B cell (primary cell): ENCODE measurements around the gene PNLDC1. TPM values are rescaled to one million over a fixed set of nuclear protein-coding genes. Genes with fewer than 3 reads are reported as not detected.
A peak's percentile ranks its signal among the peaks of the same experiment; 100 is the strongest.

ENCODE experiments used
- ATAC-seq: fragments of 200-7000 bp; cut with Tn5 transposase; one replicate; pipeline ENCODE4 v1.10.0; 2021; ENCODE audit warnings: low read depth, mild to moderate bottlenecking, moderate number of reproducible peaks, moderate library complexity
- CTCF ChIA-PET: fragments of 350-600 bp; sonication (Branson Sonifier 250); formaldehyde crosslinking; loops from one replicate; lab custom pipeline; 2021; ENCODE audit warnings: antibody characterized with exemption, inconsistent platforms; lab: Charles Lee
- POLR2A ChIA-PET: fragments of 350-600 bp; sonication (Branson Sonifier 250); formaldehyde crosslinking; loops from one replicate; lab custom pipeline; 2021; ENCODE audit warnings: antibody characterized with exemption; lab: Charles Lee
- DNase-seq: peaks from one replicate; pipeline ENCODE4 v3.0.0; 2013
- H2AFZ ChIP-seq: 2 replicates; pipeline ENCODE4 v1.6.1; 2012; ENCODE audit warnings: mild to moderate bottlenecking, low read depth, low read length; ENCODE audit not compliant: insufficient read depth, poor library complexity, severe bottlenecking
- H3K27ac ChIP-seq, 2 donors: 1 replicate in 1 of 2; 2 replicates in 1 of 2; pipeline ENCODE4 v1.5.1; 2012 to 2013; ENCODE audit warnings: low read length in 2 of 2, mild to moderate bottlenecking in 2 of 2, moderate library complexity in 1 of 2
- H3K27me3 ChIP-seq, 4 experiments: fragments of 200-600 bp in 1 of 4; sonication (generic) in 1 of 4; replicated peaks in 1 of 4; 1 replicate in 2 of 4; 2 replicates in 2 of 4; pipeline versions ENCODE4 v1.6.1 to v1.7.0; 2013 to 2016; ENCODE audit warnings: low read length in 3 of 4, mild to moderate bottlenecking in 2 of 4, mixed read lengths in 1 of 4, moderate library complexity in 1 of 4; ENCODE audit not compliant: insufficient read depth in 4 of 4, control insufficient read depth in 3 of 4; ENCODE audit errors: control extremely low read depth in 1 of 4
- H3K36me3 ChIP-seq, 2 experiments: replicated peaks in 1 of 2; 1 replicate in 1 of 2; 2 replicates in 1 of 2; pipeline versions ENCODE4 v1.6.1 to v1.7.1; 2013; ENCODE audit warnings: low read length in 1 of 2; ENCODE audit not compliant: insufficient read depth in 2 of 2, control insufficient read depth in 1 of 2; ENCODE audit errors: control extremely low read depth in 1 of 2, extremely low read depth in 1 of 2
- H3K4me1 ChIP-seq, 2 donors: fragments of 200-600 bp in 1 of 2; sonication (generic) in 1 of 2; 1 replicate in 1 of 2; 2 replicates in 1 of 2; pipeline versions ENCODE4 v1.5.1 to v1.6.1; 2013 to 2017; ENCODE audit warnings: low read length in 2 of 2; ENCODE audit not compliant: control insufficient read depth in 2 of 2, insufficient read depth in 2 of 2
- H3K4me2 ChIP-seq: replicated peaks from 2 replicates; pipeline ENCODE3; 2012; ENCODE audit warnings: mild to moderate bottlenecking, low read depth, low read length; ENCODE audit not compliant: poor library complexity, severe bottlenecking
- H3K4me3 ChIP-seq, 5 experiments: fragments of 200-600 bp in 1 of 5; sonication (generic) in 1 of 5; 1 replicate in 3 of 5; 2 replicates in 2 of 5; pipeline versions ENCODE4 v1.5.1 to v1.7.0; 2011 to 2016; ENCODE audit warnings: low read length in 4 of 5, mild to moderate bottlenecking in 4 of 5, low read depth in 2 of 5, control low read depth in 1 of 5, moderate library complexity in 1 of 5; ENCODE audit not compliant: insufficient read depth in 1 of 5; ENCODE audit errors: control extremely low read depth in 1 of 5, extremely low read depth in 1 of 5
- H3K79me2 ChIP-seq: fragments of 200-600 bp; sonication (generic); one replicate; pipeline ENCODE4 v1.6.0; 2016; ENCODE audit warnings: low read length; ENCODE audit not compliant: control insufficient read depth, insufficient read depth
- H3K9ac ChIP-seq: fragments of 200-600 bp; sonication (generic); 2 replicates; pipeline ENCODE4 v1.6.1; 2017; ENCODE audit warnings: mild to moderate bottlenecking, low read length, moderate library complexity
- H3K9me3 ChIP-seq, 3 donors: one replicate each; pipeline versions ENCODE4 v1.6.1 to v1.7.1; 2013; ENCODE audit warnings: low read length in 2 of 3; ENCODE audit not compliant: control insufficient read depth in 2 of 3, insufficient read depth in 1 of 3; ENCODE audit errors: control extremely low read depth in 1 of 3
- H4K20me1 ChIP-seq: 2 replicates; pipeline ENCODE4 v1.6.0; 2012; ENCODE audit warnings: mild to moderate bottlenecking, low read length; ENCODE audit not compliant: insufficient read depth, control insufficient read depth, poor library complexity, severe bottlenecking
- H3K27ac Mint-ChIP-seq: one replicate; pipeline ENCODE4 v1.8.0; 2021; ENCODE audit warnings: mixed read lengths
- H3K27me3 Mint-ChIP-seq: one replicate; pipeline ENCODE4 v1.8.0; 2021; ENCODE audit warnings: mixed read lengths
- H3K4me1 Mint-ChIP-seq: one replicate; pipeline ENCODE4 v1.8.0; 2021; ENCODE audit warnings: mixed read lengths
- H3K4me3 Mint-ChIP-seq: one replicate; pipeline ENCODE4 v1.8.0; 2021; ENCODE audit warnings: mixed read lengths
- H3K9me3 Mint-ChIP-seq: one replicate; pipeline ENCODE4 v1.8.0; 2022; ENCODE audit warnings: mixed read lengths; ENCODE audit not compliant: insufficient read depth
- EZH2 ChIP-seq: IDR thresholded peaks from 2 replicates; pipeline ENCODE4 v1.6.1; 2012; ENCODE audit warnings: borderline replicate concordance, low read depth, mild to moderate bottlenecking, moderate library complexity, low read length; ENCODE audit not compliant: insufficient read depth, poor library complexity, severe bottlenecking
- WGBS: methylation state at CpG from one replicate; pipeline ENCODE4 v1.1.5; 2013; ENCODE audit warnings: missing lambda C conversion rate; ENCODE audit not compliant: insufficient coverage; 5-methylcytosine and 5-hydroxymethylcytosine counted together
- intact Hi-C: fragments of 100-400 bp; cut with micrococcal nuclease; formaldehyde crosslinking; loops from one replicate; pipeline ENCODE4 v1.10.0; 2022
- polyA plus RNA-seq: library from polyadenylated mRNA; depleted of rRNA; stranded (reverse); fragments of >200 nt; gene quantifications from 2 replicates; pipeline ENCODE4 v1.2.3, GENCODE V29; 2012
- total RNA-seq, 2 donors: library from RNA; stranded (reverse); fragments of 120-200 nt in 1 of 2; gene quantifications; 1 replicate in 1 of 2; 2 replicates in 1 of 2; pipeline versions ENCODE4 v1.2.3 to v1.2.4, GENCODE V29; 2013 to 2022
- TF ChIP-seq, protein P1 (sequence below): fragments of 200-600 bp; IDR thresholded peaks from one replicate; pipeline ENCODE4 v1.8.0; 2022; ENCODE audit warnings: antibody characterized with exemption, mild to moderate bottlenecking

PNLDC1 gene
- total and polyA plus RNA-seq, 2 donors (not counting 1 experiment from before 2014, with no cell fraction given), result 0.13 to 0.71 TPM

- Histone ChIP-seq H3K4me1 (peaks cover 30 to 32% of the 10 kb centered on the region in 2 donors), H3K27ac (peak within 1 kb of the TSS; percentile 70 to 96), H3K27me3 (no peaks in the 10 kb centered on the region), H3K79me2 (peaks cover 82% of the 10 kb centered on the region), H3K4me3 (peak within 1 kb of the TSS; percentile 70 to 98 (median 93)), H2AFZ (peak within 1 kb of the TSS; percentile 80), H3K9ac (peak within 1 kb of the TSS; percentile 79), H3K9me3 (no peaks in the 10 kb centered on the region), H4K20me1 (peaks cover 62% of the 10 kb centered on the region), H3K36me3 (peaks cover 5 to 60% of the 10 kb centered on the region in 2 experiments), H3K4me2 (peak within 1 kb of the TSS; percentile 81)
- Mint-ChIP-seq H3K27ac (peak within 1 kb of the TSS; percentile 95), H3K4me1 (peaks cover 51% of the 10 kb centered on the region), H3K9me3 (no peaks in the 10 kb centered on the region), H3K27me3 (no peaks in the 10 kb centered on the region), H3K4me3 (peak within 1 kb of the TSS; percentile 100)
- POLR2A ChIA-PET, result interaction anchor here (1.0 to 3.5 kb wide), 7 partner anchors 14 to 96 kb away, joined by 3 to 28 read pairs (median 4); partner anchors contain the start of genes ACAT2, SOD2 and WTAP
- CTCF ChIA-PET, result interaction anchor here (0.5 to 3.0 kb wide), 7 partner anchors 28 to 131 kb away, joined by 3 to 13 read pairs (median 4); partner anchors contain the start of genes ACAT2, SOD2 and WTAP
- DNase-seq (peak; percentile 99), ATAC-seq (peak; percentile 78)
- under 1% methylated on average over 58 of the region's 64 CpGs for WGBS
- TF ChIP-seq, protein P1, sequence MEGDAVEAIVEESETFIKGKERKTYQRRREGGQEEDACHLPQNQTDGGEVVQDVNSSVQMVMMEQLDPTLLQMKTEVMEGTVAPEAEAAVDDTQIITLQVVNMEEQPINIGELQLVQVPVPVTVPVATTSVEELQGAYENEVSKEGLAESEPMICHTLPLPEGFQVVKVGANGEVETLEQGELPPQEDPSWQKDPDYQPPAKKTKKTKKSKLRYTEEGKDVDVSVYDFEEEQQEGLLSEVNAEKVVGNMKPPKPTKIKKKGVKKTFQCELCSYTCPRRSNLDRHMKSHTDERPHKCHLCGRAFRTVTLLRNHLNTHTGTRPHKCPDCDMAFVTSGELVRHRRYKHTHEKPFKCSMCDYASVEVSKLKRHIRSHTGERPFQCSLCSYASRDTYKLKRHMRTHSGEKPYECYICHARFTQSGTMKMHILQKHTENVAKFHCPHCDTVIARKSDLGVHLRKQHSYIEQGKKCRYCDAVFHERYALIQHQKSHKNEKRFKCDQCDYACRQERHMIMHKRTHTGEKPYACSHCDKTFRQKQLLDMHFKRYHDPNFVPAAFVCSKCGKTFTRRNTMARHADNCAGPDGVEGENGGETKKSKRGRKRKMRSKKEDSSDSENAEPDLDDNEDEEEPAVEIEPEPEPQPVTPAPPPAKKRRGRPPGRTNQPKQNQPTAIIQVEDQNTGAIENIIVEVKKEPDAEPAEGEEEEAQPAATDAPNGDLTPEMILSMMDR, result no peak
- no peak for TF ChIP-seq EZH2
- intact Hi-C loops, result loop anchor here (1.0 to 2.0 kb wide), 4 partner anchors 27 to 183 kb away; partner anchors contain the start of genes ACAT2, SOD2 and WTAP
Observed at GRCh38 chr6:159789377-159790148, 10.5 kb upstream of the PNLDC1 start, which contains the start of gene TCP1. Gene TCP1, minus strand, starts transcription at chr6:159789602. Its CDS starts 134 bp downstream, at chr6:159789468.
